D721Med (cell line): ENCODE measurements around the gene SPAG6.
"Not testable (repeated sequence)": the region's sequence is repeated elsewhere in the genome, so short reads cannot be mapped to it uniquely, and the experiment has no call there.

Source experiments
- DNase-seq: peaks from one replicate; pipeline ENCODE4 v3.0.0; 2011; ENCODE audit warnings: low spot score; ENCODE audit not compliant: insufficient read length
- FAIRE-seq: peaks from 2 replicates; lab custom pipeline; 2011; peaks lifted over from hg19 to GRCh38; lab: Jason Lieb, UNC
- TF ChIP-seq, protein P1 (sequence below): IDR thresholded peaks from 2 replicates; pipeline ENCODE4 v1.5.1; 2012; ENCODE audit warnings: mild to moderate bottlenecking, control low read depth; ENCODE audit not compliant: insufficient read depth; ENCODE audit errors: missing control alignments

SPAG6 gene

GRCh38 chr10:22345301-22346095 lies at the start of gene SPAG6:
Gene SPAG6 (plus strand): TSS chr10:22345496. CDS start chr10:22345612, 116 bp downstream.
- DNase-seq (no peak), FAIRE-seq (no peak)
- TF ChIP-seq, protein P1, sequence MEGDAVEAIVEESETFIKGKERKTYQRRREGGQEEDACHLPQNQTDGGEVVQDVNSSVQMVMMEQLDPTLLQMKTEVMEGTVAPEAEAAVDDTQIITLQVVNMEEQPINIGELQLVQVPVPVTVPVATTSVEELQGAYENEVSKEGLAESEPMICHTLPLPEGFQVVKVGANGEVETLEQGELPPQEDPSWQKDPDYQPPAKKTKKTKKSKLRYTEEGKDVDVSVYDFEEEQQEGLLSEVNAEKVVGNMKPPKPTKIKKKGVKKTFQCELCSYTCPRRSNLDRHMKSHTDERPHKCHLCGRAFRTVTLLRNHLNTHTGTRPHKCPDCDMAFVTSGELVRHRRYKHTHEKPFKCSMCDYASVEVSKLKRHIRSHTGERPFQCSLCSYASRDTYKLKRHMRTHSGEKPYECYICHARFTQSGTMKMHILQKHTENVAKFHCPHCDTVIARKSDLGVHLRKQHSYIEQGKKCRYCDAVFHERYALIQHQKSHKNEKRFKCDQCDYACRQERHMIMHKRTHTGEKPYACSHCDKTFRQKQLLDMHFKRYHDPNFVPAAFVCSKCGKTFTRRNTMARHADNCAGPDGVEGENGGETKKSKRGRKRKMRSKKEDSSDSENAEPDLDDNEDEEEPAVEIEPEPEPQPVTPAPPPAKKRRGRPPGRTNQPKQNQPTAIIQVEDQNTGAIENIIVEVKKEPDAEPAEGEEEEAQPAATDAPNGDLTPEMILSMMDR = no peak

DNA sequence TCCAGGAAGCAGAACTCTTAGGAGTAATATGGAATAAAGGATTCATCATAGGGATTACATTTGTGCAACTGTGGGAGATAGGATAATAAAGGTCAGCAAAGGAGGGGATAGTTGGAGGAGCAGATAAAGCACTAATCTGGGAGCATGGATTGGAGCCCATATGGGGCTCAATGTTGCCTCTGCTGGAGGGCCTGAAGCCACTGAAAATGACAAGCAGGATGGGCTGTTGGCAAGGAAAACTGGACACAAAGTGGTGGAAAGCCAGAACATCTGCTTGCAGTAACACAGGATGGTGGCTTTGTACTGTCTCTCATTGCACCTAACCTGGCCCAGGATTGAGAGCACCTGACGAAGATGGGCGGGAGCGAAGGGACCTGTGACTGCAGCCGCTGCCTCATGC lies 44.1 kb upstream of the SPAG6 start:
- FAIRE-seq (no peak), DNase-seq (no peak)
- TF ChIP-seq, protein P1 = no peak

GRCh38 chr10:22303461-22303860 lies 41.8 kb upstream of the SPAG6 start:
- TF ChIP-seq, protein P1 = no peak
- FAIRE-seq = no peak

GRCh38 chr10:22305721-22306120 lies 39.6 kb upstream of the SPAG6 start:
- FAIRE-seq (no peak), DNase-seq (no peak)
- TF ChIP-seq, protein P1 = no peak

More at GRCh38 chr10:22303461-22303860, 41.8 kb upstream of the SPAG6 start:
- no peak for DNase-seq

DNA sequence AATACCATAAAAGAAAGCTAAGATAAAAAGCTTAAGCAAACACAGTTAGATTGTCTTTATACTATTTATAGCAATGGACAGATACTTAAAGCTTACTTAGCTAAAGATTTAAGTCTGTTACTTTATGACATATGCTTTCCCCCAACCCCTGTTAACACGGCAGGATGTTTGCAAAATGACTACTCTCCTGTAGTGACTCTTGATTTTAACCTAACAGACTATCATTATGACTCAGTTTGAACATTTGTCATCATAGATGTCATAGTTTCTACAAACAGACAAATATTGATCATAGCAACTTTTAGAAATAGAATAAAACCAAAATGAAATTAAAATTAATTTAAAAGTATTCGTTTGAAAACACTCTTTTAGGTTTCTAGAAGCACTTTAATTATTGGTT lies 36.9 kb upstream of the SPAG6 start:
- TF ChIP-seq, protein P1 = no peak
- DNase-seq (no peak), FAIRE-seq (no peak)

DNA sequence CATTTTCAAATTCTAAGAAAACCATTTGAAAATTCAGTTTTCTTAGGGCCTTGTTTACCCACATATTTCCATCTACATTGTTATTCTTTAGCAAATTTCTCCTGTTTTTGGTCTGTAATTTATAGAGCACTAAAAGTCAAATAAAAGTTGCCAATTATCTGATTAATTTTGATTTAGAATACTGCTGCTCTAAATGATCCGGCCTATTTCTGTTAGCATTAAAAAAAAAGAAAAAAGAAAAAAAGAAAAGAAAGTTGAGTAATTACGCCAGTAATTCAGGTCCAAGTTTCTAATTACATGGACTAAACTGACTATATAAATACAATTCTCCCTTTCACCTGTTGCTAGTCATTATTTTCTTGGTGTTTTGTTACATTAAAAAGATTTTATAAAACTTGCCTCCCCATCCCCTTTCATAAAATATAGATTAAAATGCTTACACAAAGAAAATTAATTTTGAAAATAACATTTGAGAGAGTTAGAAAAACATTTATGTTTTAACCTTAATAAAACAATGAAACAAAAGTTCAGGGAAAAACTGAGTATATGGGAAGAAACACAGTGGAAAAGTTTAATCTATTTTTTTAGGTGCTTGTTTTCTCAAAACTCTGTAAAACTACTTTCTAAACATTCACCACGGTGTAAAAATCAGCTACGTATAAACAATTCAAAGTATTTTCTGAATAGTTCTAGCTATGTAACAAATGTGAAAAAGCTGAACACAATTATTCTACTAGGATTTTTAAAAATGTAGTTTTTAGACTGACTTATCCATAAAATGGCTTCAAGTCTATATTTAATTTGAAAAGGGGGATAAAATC lies 35.9 kb upstream of the SPAG6 start:
- TF ChIP-seq, protein P1 = no peak
- FAIRE-seq = no peak
- no peak for DNase-seq

GRCh38 chr10:22310012-22310411 lies 35.3 kb upstream of the SPAG6 start:
- FAIRE-seq, DNase-seq: not testable (repeated sequence)
